Placental epithelial cell (primary cell): Measurements from ENCODE around the gene ACTA1. TPM values are rescaled to one million over a fixed set of nuclear protein-coding genes. Genes with fewer than 3 reads are reported as not detected.

Experiments used
- small RNA-seq: library from RNA; depleted of rRNA; stranded (forward); fragments of <200 nt; gene quantifications from one replicate; pipeline ENCODE3, GENCODE V24; 2012
- total RNA-seq: library from RNA; depleted of rRNA; stranded (reverse); fragments of >200 nt; gene quantifications from 2 replicates; pipeline ENCODE4 v1.2.3, GENCODE V29; 2012

The ACTA1 gene
- not detected in 2 replicates for total RNA-seq

DNA sequence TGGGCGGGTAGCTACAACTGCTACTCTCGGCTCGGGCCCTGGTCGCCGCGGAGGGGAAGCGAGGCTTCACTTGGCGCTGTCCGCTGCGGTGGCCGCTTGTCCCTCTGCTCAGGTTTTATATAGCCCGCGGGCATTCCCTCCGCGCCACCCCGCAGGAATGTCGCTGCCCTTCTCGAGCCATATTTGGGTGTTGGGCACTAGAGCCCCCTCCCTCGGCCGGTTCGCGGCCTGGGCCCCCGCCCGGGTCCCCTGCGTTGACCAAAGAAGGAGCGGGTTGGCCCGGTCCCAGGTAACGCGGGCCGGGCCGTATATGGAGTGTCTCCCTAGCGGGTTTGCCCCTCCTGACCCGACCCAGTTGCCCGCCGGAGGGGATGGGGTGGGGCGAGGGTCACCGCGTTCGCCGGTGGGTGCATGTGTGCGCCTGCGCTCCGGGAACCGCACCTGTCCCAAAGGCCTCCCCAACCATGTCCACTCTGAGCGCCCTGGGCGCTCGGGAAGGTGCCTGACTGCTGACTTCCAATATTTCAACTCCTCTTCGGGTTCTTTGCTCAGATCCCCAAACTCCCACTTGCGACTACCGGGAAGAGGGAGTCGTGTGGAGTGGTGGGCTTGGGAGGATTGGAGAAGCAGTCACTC lies at the start of gene ACTA1:
Gene ACTA1 (minus strand): TSS at position 90 of the 636 bp plus-strand sequence. CDS start 979 bp downstream, outside the sequence.

Small RNAs within 50 kb of the gene (small RNA-seq; reads per million reads assigned to genes)
- gene RN7SKP276 (not detected), gene RNU6-180P (0.20 reads per million)

Other genes starting within 250 kb of the ACTA1 start
- 23.6 and 32.0 TPM in 2 replicates for gene RAB4A, start 163.0 kb downstream of the ACTA1 start, total RNA-seq
- gene CCSAP, start 91.0 kb downstream of the ACTA1 start, total RNA-seq: 6.3 and 10.0 TPM in 2 replicates
- gene NUP133, start 74.2 kb upstream of the ACTA1 start, total RNA-seq: 31.4 and 50.1 TPM in 2 replicates
- 13.3 and 20.1 TPM in 2 replicates for gene ABCB10, start 124.6 kb upstream of the ACTA1 start, total RNA-seq
- 18.5 and 34.8 TPM in 2 replicates for gene TAF5L, start 192.0 kb upstream of the ACTA1 start, total RNA-seq
- 3.9 and 8.5 TPM in 2 replicates for gene URB2, start 192.2 kb upstream of the ACTA1 start, total RNA-seq